ENCODE measurements around the gene MUC13. TPM values are rescaled to one million over a fixed set of nuclear protein-coding genes. Genes with fewer than 3 reads are reported as not detected.

The MUC13 gene
- total RNA-seq, 2 donors from 2014 or later, result 0.49 TPM; not detected in 1

GRCh38 chr3:124974691-124975090, 40.1 kb upstream of the MUC13 start:
- DNase-seq (ENCODE audit: low spot score) (no peak), ATAC-seq (ENCODE audit: insufficient number of reproducible peaks, low FRiP score, low read depth) (no peak)
- H3K36me3 ChIP-seq, result peaks cover 45% of the 10 kb centered on the region
- H3K9me3 ChIP-seq, result no peaks in the 10 kb centered on the region
- H3K27ac ChIP-seq, result no peak overlapping the region
- no peaks in the 10 kb centered on the region for H3K4me1 ChIP-seq (ENCODE audit: control insufficient read depth in 1 of 2, low read depth in 2 of 2)
- no peak for TF ChIP-seq CTCF (IDR thresholded peaks at IDR 0.05)
- no peaks in the 10 kb centered on the region for H3K27me3 ChIP-seq (replicated peaks; ENCODE audit: insufficient read depth)
- no peak overlapping the region for H3K4me3 ChIP-seq

- no peak for DNase-seq (ENCODE audit: low spot score)
- Histone ChIP-seq H3K36me3 (peaks cover 48% of the 10 kb centered on the region), H3K4me3 (no peak overlapping the region)
Observed at GRCh38 chr3:124973290-124973689, 38.7 kb upstream of the MUC13 start.

GRCh38 chr3:124972457-124972856, 37.9 kb upstream of the MUC13 start:
- Histone ChIP-seq H3K9me3 (no peaks in the 10 kb centered on the region), H3K4me3 (no peak overlapping the region), H3K36me3 (peaks cover 41% of the 10 kb centered on the region), H3K27ac (no peak overlapping the region), H3K4me1 (ENCODE audit: control insufficient read depth in 1 of 2, low read depth in 2 of 2) (peaks cover 0 to 3% of the 10 kb centered on the region in 2 donors), H3K27me3 (replicated peaks; ENCODE audit: insufficient read depth) (no peaks in the 10 kb centered on the region)
- TF ChIP-seq CTCF (IDR thresholded peaks at IDR 0.05), result no peak
- no peak for DNase-seq (ENCODE audit: low spot score)
- no peak for ATAC-seq (ENCODE audit: insufficient number of reproducible peaks, low FRiP score, low read depth)

More at GRCh38 chr3:124973290-124973689, 38.7 kb upstream of the MUC13 start:
- Histone ChIP-seq H3K9me3 (no peaks in the 10 kb centered on the region), H3K27me3 (replicated peaks; ENCODE audit: insufficient read depth) (no peaks in the 10 kb centered on the region), H3K27ac (no peak overlapping the region), H3K4me1 (ENCODE audit: control insufficient read depth in 1 of 2, low read depth in 2 of 2) (no peaks in the 10 kb centered on the region)
- no peak for ATAC-seq (ENCODE audit: insufficient number of reproducible peaks, low FRiP score, low read depth)
- no peak for TF ChIP-seq CTCF (IDR thresholded peaks at IDR 0.05)

GRCh38 chr3:124969963-124970722, 35.6 kb upstream of the MUC13 start:
- no peaks in the 10 kb centered on the region for H3K27me3 ChIP-seq (replicated peaks; ENCODE audit: insufficient read depth)
- no peak for ATAC-seq (ENCODE audit: insufficient number of reproducible peaks, low FRiP score, low read depth)
- H3K36me3 ChIP-seq, result peaks cover 23% of the 10 kb centered on the region

GRCh38 chr3:124969190-124969589, 34.6 kb upstream of the MUC13 start:
- no peaks in the 10 kb centered on the region for H3K27me3 ChIP-seq (replicated peaks; ENCODE audit: insufficient read depth)
- no peak overlapping the region for H3K4me3 ChIP-seq
- H3K36me3 ChIP-seq, result peaks cover 23% of the 10 kb centered on the region
- H3K4me1 ChIP-seq (ENCODE audit: control insufficient read depth in 1 of 2, low read depth in 2 of 2), result peaks cover 0 to 3% of the 10 kb centered on the region in 2 donors
- TF ChIP-seq CTCF (IDR thresholded peaks at IDR 0.05), result no peak
- H3K9me3 ChIP-seq, result no peaks in the 10 kb centered on the region
- no peak overlapping the region for H3K27ac ChIP-seq
- no peak for ATAC-seq (ENCODE audit: insufficient number of reproducible peaks, low FRiP score, low read depth)
- DNase-seq (ENCODE audit: low spot score), result no peak

More at GRCh38 chr3:124969963-124970722, 35.6 kb upstream of the MUC13 start:
- no peak for DNase-seq (ENCODE audit: low spot score)
- H3K27ac ChIP-seq, result no peak overlapping the region
- no peak overlapping the region for H3K4me3 ChIP-seq
- peaks cover 0 to 3% of the 10 kb centered on the region in 2 donors for H3K4me1 ChIP-seq (ENCODE audit: control insufficient read depth in 1 of 2, low read depth in 2 of 2)
- no peak for TF ChIP-seq CTCF (IDR thresholded peaks at IDR 0.05)
- H3K9me3 ChIP-seq, result no peaks in the 10 kb centered on the region
